Lower lobe of right lung (tissue), 2 donors: ENCODE measurements around the gene APPL1. TPM values are rescaled to one million over a fixed set of nuclear protein-coding genes. Genes with fewer than 3 reads are reported as not detected.

ENCODE experiments used
- ATAC-seq, 2 donors: fragments of 200-7000 bp; cut with Tn5 transposase; one replicate each; pipeline ENCODE4 v1.9.1; 2020 to 2022; ENCODE audit warnings: mild to moderate bottlenecking in 2 of 2, moderate library complexity in 2 of 2
- DNase-seq: peaks from one replicate; pipeline ENCODE4 v3.0.0-alpha.2; 2020
- H3K27ac ChIP-seq: fragments of 200-600 bp; one replicate; pipeline ENCODE4 v1.8.0; 2022
- H3K27me3 ChIP-seq: fragments of 200-600 bp; one replicate; pipeline ENCODE4 v1.8.0; 2022; ENCODE audit warnings: low read depth
- H3K36me3 ChIP-seq: fragments of 200-600 bp; one replicate; pipeline ENCODE4 v1.8.0; 2022; ENCODE audit warnings: mild to moderate bottlenecking
- H3K4me1 ChIP-seq: fragments of 200-600 bp; one replicate; pipeline ENCODE4 v1.8.0; 2022
- H3K4me3 ChIP-seq: fragments of 200-600 bp; one replicate; pipeline ENCODE4 v1.8.0; 2022; ENCODE audit warnings: mild to moderate bottlenecking
- H3K9me3 ChIP-seq: fragments of 200-600 bp; one replicate; pipeline ENCODE4 v1.8.0; 2022
- CTCF ChIP-seq: fragments of 200-600 bp; IDR thresholded peaks from one replicate; pipeline ENCODE4 v1.8.0; 2022; ENCODE audit warnings: antibody characterized with exemption, mild to moderate bottlenecking
- intact Hi-C: fragments of 100-400 bp; cut with DNase I; formaldehyde crosslinking; loops from one replicate; pipeline ENCODE4 v1.11.0; 2022
- total RNA-seq: library from RNA; stranded (reverse); fragmentation: NEBNext Ultra II Directional; extraction: Animal tissue kit (Norgen Biotek cat#: 25700); gene quantifications from one replicate; pipeline ENCODE4 v1.2.1, GENCODE V29; 2021
- donor health status: DM: no; HTN: yes; CAD: no; lungs with severe emphysema.

Gene APPL1
- total RNA-seq, 1 donor from 2014 or later = 45.5 TPM

GRCh38 chr3:57283334-57283733 is 55.8 kb downstream of the APPL1 start:
- no peaks in the 10 kb centered on the region for H3K4me1 ChIP-seq
- no peaks in the 10 kb centered on the region for H3K36me3 ChIP-seq
- DNase-seq = no peak
- H3K27ac ChIP-seq = no peak overlapping the region
- no peak overlapping the region for H3K4me3 ChIP-seq
- no peaks in the 10 kb centered on the region for H3K27me3 ChIP-seq
- intact Hi-C loops = no loop called here
- no peak for ATAC-seq
- no peaks in the 10 kb centered on the region for H3K9me3 ChIP-seq
- no peak for TF ChIP-seq CTCF

GRCh38 chr3:57287205-57287604 is 59.7 kb downstream of the APPL1 start:
- DNase-seq = no peak
- intact Hi-C loops = no loop called here
- ATAC-seq = peak; percentile 48 to 52
- no peaks in the 10 kb centered on the region for H3K27me3 ChIP-seq
- H3K4me1 ChIP-seq = no peaks in the 10 kb centered on the region
- TF ChIP-seq CTCF = no peak
- H3K27ac ChIP-seq = no peak overlapping the region
- no peaks in the 10 kb centered on the region for H3K9me3 ChIP-seq
- H3K36me3 ChIP-seq = no peaks in the 10 kb centered on the region
- no peak overlapping the region for H3K4me3 ChIP-seq

DNA sequence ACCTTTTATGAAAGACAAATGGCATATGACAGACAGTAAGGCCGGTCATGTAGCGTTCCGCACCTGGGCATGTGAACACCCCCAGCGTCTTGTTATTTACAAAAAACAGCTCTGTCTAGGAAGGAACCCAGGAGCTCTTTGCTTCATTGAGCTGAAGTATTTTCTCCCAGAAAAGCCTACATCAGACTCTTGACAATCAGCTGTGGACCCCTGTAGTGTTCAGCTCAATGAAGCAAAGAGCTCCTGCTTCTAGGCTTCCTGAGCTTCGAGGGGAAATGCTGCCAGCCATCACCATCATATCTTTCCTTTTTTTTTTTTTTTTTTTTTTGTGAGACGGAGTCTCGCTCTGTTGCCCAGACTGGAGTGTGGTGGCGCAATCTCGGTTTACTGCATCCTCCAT is 60.9 kb downstream of the APPL1 start:
- no peaks in the 10 kb centered on the region for H3K4me1 ChIP-seq
- no peaks in the 10 kb centered on the region for H3K27me3 ChIP-seq
- DNase-seq (no peak), ATAC-seq (no peak)
- H3K36me3 ChIP-seq = no peaks in the 10 kb centered on the region
- TF ChIP-seq CTCF = no peak
- no peaks in the 10 kb centered on the region for H3K9me3 ChIP-seq
- intact Hi-C loops = no loop called here
- no peak overlapping the region for H3K27ac ChIP-seq
- H3K4me3 ChIP-seq = no peak overlapping the region

GRCh38 chr3:57292159-57292896 is 64.8 kb downstream of the APPL1 start, which contains the start of gene ASB14:
Gene ASB14, minus strand, starts transcription at chr3:57292685. Its CDS starts 652 bp downstream, at chr3:57292033.
- no peaks in the 10 kb centered on the region for H3K27me3 ChIP-seq
- H3K4me3 ChIP-seq = no peak within 1 kb of the TSS
- intact Hi-C loops = no loop called here
- DNase-seq (no peak), ATAC-seq (no peak)
- H3K4me1 ChIP-seq = no peaks in the 10 kb centered on the region
- TF ChIP-seq CTCF = no peak
- no peaks in the 10 kb centered on the region for H3K36me3 ChIP-seq
- no peak within 1 kb of the TSS for H3K27ac ChIP-seq
- H3K9me3 ChIP-seq = no peaks in the 10 kb centered on the region

GRCh38 chr3:57292897-57293526 is 65.5 kb downstream of the APPL1 start:
- H3K36me3 ChIP-seq = no peaks in the 10 kb centered on the region

More at GRCh38 chr3:57292897-57293526, 65.5 kb downstream of the APPL1 start:
- Histone ChIP-seq H3K4me1 (no peaks in the 10 kb centered on the region), H3K27me3 (no peaks in the 10 kb centered on the region), H3K27ac (no peak overlapping the region), H3K4me3 (no peak overlapping the region), H3K9me3 (no peaks in the 10 kb centered on the region)
- intact Hi-C loops = no loop called here
- no peak for DNase-seq
- ATAC-seq = no peak
- TF ChIP-seq CTCF = no peak
